Gastrocnemius medialis (tissue), 4 donors: Measurements from ENCODE around the gene SGIP1. TPM values are rescaled to one million over a fixed set of nuclear protein-coding genes. Genes with fewer than 3 reads are reported as not detected.

Experiments used
- ATAC-seq, 2 donors: fragments of 150-250 bp; one replicate each; pipeline ENCODE4 v1.9.1; 2016
- DNase-seq, 2 donors: peaks; one replicate each; pipeline ENCODE4 v3.0.0-alpha.2; 2019
- H3K27ac ChIP-seq, 4 donors: fragments of 200-600 bp; sonication (generic); 1 replicate in 1 of 4; 2 replicates in 3 of 4; pipeline ENCODE4 v1.5.1; 2016 to 2018; ENCODE audit warnings: mild to moderate bottlenecking in 2 of 4, moderate library complexity in 1 of 4
- H3K27me3 ChIP-seq, 3 donors: fragments of 200-600 bp; sonication (generic) in 2 of 3; 1 replicate in 1 of 3; 2 replicates in 2 of 3; pipeline versions ENCODE4 v1.5.1 to v1.6.0; 2016 to 2019; ENCODE audit warnings: mild to moderate bottlenecking in 1 of 3, moderate library complexity in 1 of 3
- H3K36me3 ChIP-seq, 2 donors: fragments of 200-600 bp; sonication (generic) in 1 of 2; one replicate each; pipeline ENCODE4 v1.5.1; 2017 to 2018
- H3K4me1 ChIP-seq, 2 donors: fragments of 200-600 bp; sonication (generic) in 1 of 2; one replicate each; pipeline ENCODE4 v1.5.1; 2016 to 2017; ENCODE audit warnings: mild to moderate bottlenecking in 2 of 2
- H3K4me3 ChIP-seq, 4 donors: fragments of 200-600 bp; sonication (generic) in 3 of 4; 1 replicate in 1 of 4; 2 replicates in 3 of 4; pipeline ENCODE4 v1.5.1; 2016 to 2019; ENCODE audit warnings: mild to moderate bottlenecking in 2 of 4
- H3K9me3 ChIP-seq, 3 donors: fragments of 200-600 bp; sonication (generic) in 2 of 3; 1 replicate in 1 of 3; 2 replicates in 2 of 3; pipeline ENCODE4 v1.5.1; 2016 to 2019
- POLR2A ChIP-seq, 2 donors: fragments of 450-650 bp; IDR thresholded peaks; one replicate each; pipeline ENCODE4 v1.6.1; 2017; ENCODE audit warnings: antibody characterized with exemption in 2 of 2, mild to moderate bottlenecking in 2 of 2, moderate library complexity in 2 of 2
- in situ Hi-C, 4 donors: fragments of 200-750 bp; cut with MboI; loops; one replicate each; pipeline versions ENCODE4 v1.15.0 to v1.8.0; 2017; ENCODE audit warnings: low sequenced_read_pairs in 4 of 4
- intact Hi-C: fragments of 100-400 bp; cut with DNase I; formaldehyde crosslinking; loops from one replicate; pipeline ENCODE4 v1.15.1; 2023; ENCODE audit warnings: low total_unique reads
- total RNA-seq, 4 donors: library from RNA; depleted of rRNA; stranded (reverse); fragments of >200 nt; gene quantifications; one replicate each; pipeline versions ENCODE4 v1.1.0 to v1.2.3, GENCODE V29; 2016
- TF ChIP-seq, protein P1 (sequence below), 5 experiments: fragments of 450-650 bp in 3 of 5; fragments of 200-600 bp in 2 of 5; sonication (generic) in 2 of 5; IDR thresholded peaks in 4 of 5; conservative IDR thresholded peaks in 1 of 5; 1 replicate in 4 of 5; 2 replicates in 1 of 5; pipeline ENCODE4 v1.5.1; 2016 to 2019; ENCODE audit warnings: antibody characterized with exemption in 5 of 5, mild to moderate bottlenecking in 3 of 5, moderate library complexity in 3 of 5

SGIP1 gene
- total RNA-seq, 4 donors from 2014 or later: 2.5 to 7.1 (median 2.9) TPM

DNA sequence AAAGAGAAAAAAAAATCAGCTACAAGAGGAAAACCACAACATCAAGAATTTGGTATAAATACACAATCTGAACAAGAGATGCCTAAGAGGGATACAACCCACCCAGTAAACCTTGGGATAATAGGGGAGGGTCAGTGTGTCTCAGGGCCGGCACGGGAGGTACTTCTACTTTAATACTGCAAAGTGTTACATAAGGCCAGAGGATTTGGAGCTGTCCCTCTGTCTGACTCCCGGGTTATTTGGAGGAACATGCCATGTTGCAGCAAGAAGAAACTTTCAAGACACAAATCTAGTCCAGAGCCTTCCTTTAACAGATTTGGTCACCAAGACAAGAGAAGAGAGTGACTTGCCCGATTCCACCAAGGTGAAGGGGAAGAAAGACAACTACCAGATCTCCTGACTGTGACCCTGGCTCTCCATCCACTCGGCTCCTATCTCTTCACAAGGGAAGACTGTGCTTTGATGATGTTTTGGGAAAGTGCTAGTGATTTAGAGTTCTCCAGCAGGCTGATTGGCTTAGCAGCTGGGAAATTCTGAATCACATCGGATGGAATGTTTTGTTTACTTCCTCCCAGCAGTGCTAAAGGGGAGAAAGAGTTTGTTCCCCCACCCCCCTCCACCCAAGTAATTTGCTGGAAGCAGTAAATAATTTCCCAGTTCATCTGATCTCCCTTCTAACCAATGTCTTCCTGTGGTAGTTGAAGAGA lies 29.3 kb downstream of the SGIP1 start:
- Histone ChIP-seq H3K36me3 (no peaks in the 10 kb centered on the region), H3K27ac (peak overlapping the region; percentile 48 to 62 (median 58)), H3K27me3 (no peaks in the 10 kb centered on the region), H3K9me3 (no peaks in the 10 kb centered on the region), H3K4me3 (no peak overlapping the region), H3K4me1 (peaks cover 0 to 14% of the 10 kb centered on the region in 2 donors)
- in situ Hi-C loops: no loop called here
- TF ChIP-seq, protein P1, sequence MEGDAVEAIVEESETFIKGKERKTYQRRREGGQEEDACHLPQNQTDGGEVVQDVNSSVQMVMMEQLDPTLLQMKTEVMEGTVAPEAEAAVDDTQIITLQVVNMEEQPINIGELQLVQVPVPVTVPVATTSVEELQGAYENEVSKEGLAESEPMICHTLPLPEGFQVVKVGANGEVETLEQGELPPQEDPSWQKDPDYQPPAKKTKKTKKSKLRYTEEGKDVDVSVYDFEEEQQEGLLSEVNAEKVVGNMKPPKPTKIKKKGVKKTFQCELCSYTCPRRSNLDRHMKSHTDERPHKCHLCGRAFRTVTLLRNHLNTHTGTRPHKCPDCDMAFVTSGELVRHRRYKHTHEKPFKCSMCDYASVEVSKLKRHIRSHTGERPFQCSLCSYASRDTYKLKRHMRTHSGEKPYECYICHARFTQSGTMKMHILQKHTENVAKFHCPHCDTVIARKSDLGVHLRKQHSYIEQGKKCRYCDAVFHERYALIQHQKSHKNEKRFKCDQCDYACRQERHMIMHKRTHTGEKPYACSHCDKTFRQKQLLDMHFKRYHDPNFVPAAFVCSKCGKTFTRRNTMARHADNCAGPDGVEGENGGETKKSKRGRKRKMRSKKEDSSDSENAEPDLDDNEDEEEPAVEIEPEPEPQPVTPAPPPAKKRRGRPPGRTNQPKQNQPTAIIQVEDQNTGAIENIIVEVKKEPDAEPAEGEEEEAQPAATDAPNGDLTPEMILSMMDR (IDR thresholded peaks at IDR 0.05 in 4 of 5, conservative IDR thresholded peaks at IDR 0.05 in 1 of 5): no peak
- no peak for TF ChIP-seq POLR2A (IDR thresholded peaks at IDR 0.05)
- DNase-seq (peak in 1 of 2 donors; percentile 12), ATAC-seq (peak; percentile 33 to 77)
- intact Hi-C loops: no loop called here

DNA sequence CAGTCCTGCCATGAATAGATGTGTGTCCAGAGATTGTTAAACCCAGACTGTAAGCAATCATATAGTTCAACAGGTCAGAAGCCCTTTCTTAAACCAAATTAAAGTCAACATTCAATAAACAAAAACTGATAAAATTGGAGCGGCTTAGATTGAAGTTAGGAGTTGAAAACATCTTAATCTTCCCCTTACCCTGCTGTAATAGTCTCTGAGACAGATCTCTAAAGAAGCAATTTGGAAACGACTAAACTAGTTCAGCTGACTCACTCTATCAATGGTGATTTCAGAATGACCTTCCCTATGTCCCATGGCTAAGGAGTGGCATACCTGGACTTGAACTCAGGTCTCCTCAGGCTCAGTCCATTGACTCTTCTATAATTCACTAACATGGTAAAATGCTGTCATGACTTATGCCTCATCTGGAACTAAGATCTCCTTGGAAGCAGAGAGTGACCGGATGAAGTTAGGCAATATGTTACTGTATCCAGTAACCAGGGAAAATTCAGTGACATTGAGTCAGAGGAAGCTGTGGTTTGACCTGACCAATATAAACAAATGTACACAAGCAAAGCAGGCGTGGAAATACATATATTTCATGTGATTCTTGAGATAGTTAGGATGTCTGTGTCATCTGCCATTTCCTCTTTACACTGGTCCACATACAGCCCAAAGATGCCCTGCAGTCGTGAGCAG lies 30.1 kb downstream of the SGIP1 start:
- Histone ChIP-seq H3K27ac (peak overlapping the region; percentile 48 to 62 (median 58)), H3K4me1 (peaks cover 0 to 14% of the 10 kb centered on the region in 2 donors), H3K4me3 (no peak overlapping the region), H3K9me3 (no peaks in the 10 kb centered on the region), H3K36me3 (no peaks in the 10 kb centered on the region), H3K27me3 (no peaks in the 10 kb centered on the region)
- intact Hi-C loops: no loop called here
- in situ Hi-C loops: no loop called here
- TF ChIP-seq, protein P1 (IDR thresholded peaks at IDR 0.05 in 4 of 5, conservative IDR thresholded peaks at IDR 0.05 in 1 of 5): no peak
- TF ChIP-seq POLR2A (IDR thresholded peaks at IDR 0.05): no peak
- peak in 1 of 2 donors; percentile 44 for ATAC-seq
- no peak for DNase-seq

DNA sequence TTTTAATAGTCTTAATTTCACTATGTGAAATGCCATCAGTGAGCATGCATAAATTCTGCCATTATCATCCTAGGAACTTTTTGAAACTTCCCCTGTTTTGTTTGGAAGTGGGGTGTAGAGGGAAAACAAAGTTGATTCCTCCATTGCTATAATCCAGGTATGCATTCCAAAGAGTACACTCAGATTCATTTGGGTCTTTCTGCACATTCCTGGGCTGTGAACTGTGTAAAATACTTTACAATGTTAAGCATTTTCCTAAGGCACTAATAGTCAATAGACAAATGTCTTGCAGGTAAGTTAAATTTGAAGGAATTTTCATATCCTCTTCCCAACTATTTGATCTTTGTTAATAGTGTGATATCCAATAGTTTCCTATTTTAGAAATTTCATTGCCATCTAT lies 36.2 kb downstream of the SGIP1 start:
- H3K9me3 ChIP-seq: no peaks in the 10 kb centered on the region
- H3K27ac ChIP-seq: no peak overlapping the region
- H3K36me3 ChIP-seq: no peaks in the 10 kb centered on the region
- DNase-seq (no peak), ATAC-seq (no peak)
- intact Hi-C loops (no loop called here), in situ Hi-C loops (no loop called here)
- H3K4me3 ChIP-seq: no peak overlapping the region
- TF ChIP-seq, protein P1 (IDR thresholded peaks at IDR 0.05 in 4 of 5, conservative IDR thresholded peaks at IDR 0.05 in 1 of 5): no peak
- no peak for TF ChIP-seq POLR2A (IDR thresholded peaks at IDR 0.05)
- no peaks in the 10 kb centered on the region for H3K27me3 ChIP-seq
- no peaks in the 10 kb centered on the region for H3K4me1 ChIP-seq

DNA sequence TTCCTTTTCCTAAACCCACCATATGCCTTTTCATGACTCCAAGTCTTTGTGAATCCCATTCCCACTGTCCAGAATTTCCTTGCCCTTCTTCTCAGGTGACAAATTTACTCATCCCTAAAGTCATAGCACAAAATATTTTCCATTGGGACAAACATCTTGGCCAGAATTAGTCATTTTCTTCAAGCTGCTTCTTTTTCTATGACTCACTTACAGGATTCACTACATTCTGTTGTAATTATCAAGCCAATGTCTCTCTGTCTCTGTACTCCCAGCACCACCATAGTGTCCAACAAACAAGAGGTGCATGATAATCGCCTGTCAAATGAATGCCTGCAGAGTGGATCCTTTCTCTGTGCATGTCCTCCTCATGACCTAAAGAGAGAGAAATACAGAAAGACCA lies 37.8 kb downstream of the SGIP1 start:
- Histone ChIP-seq H3K9me3 (no peaks in the 10 kb centered on the region), H3K36me3 (no peaks in the 10 kb centered on the region), H3K27ac (no peak overlapping the region), H3K27me3 (no peaks in the 10 kb centered on the region), H3K4me1 (no peaks in the 10 kb centered on the region), H3K4me3 (no peak overlapping the region)
- TF ChIP-seq POLR2A (IDR thresholded peaks at IDR 0.05): no peak
- TF ChIP-seq, protein P1 (IDR thresholded peaks at IDR 0.05 in 4 of 5, conservative IDR thresholded peaks at IDR 0.05 in 1 of 5): no peak
- intact Hi-C loops (no loop called here), in situ Hi-C loops (no loop called here)
- no peak for DNase-seq
- ATAC-seq: no peak
